ENCODE measurements around the gene TEN1. TPM values are rescaled to one million over a fixed set of nuclear protein-coding genes. Genes with fewer than 3 reads are reported as not detected.
A peak's percentile ranks its signal among the peaks of the same experiment; 100 is the strongest.

The TEN1 gene
- total and polyA plus RNA-seq, 2 of the 4 experiments (the other 2 are of a cell fraction), result 14.7 to 17.9 TPM

- ChIA-PET CTCF (no interaction called here), POLR2A (ENCODE audit: unreplicated experiment) (no interaction called here)
- in situ Hi-C loops (cut with MboI; ENCODE audit: low sequenced_read_pairs) (no loop called here), dilution Hi-C loops (cut with HindIII; ENCODE audit: low sequenced_read_pairs, unreplicated experiment) (no loop called here), intact Hi-C loops (cut with micrococcal nuclease) (loop anchor here (5.0 kb wide), 1 partner anchor 33 kb away; the partner anchor contains the start of genes GALR2 and SRP68)
- no peak overlapping the region for H3K18ac ChIP-seq (ENCODE audit: low read depth, low read length)
- H2BK20ac ChIP-seq (ENCODE audit: low read depth, low read length), result no peak overlapping the region
- H3K4ac ChIP-seq (ENCODE audit: low read depth, low read length), result no peak overlapping the region
- H3K4me2 ChIP-seq (ENCODE audit: low read depth, low read length), result no peak overlapping the region
- H2BK5ac ChIP-seq (ENCODE audit: low read depth, low read length, poor library complexity, severe bottlenecking), result no peak overlapping the region
- DNase-seq (peak; percentile 40), ATAC-seq (ENCODE audit: low read depth) (no peak)
- no peak overlapping the region for H3K27ac ChIP-seq (ENCODE audit: insufficient read depth, low read length)
- peaks cover 54% of the 10 kb centered on the region for H3K36me3 ChIP-seq (ENCODE audit: control insufficient read depth, insufficient read depth, low read length)
- 0 out of 2 replicates have a peak, but pooled peaks cover 8% of the 10 kb centered on the region for H4K20me1 ChIP-seq (ENCODE audit: insufficient read depth, low read length)
- no peak overlapping the region for H3K4me3 ChIP-seq (ENCODE audit: insufficient read depth, low read depth, low read length)
- whole genome bisulfite sequencing, 2 experiments (ENCODE audit: extremely low coverage in 2 of 2, insufficient read length in 1 of 2), result 68% methylated on average over 6 of the region's 6 CpGs; no CpG with 5 or more reads in 1 of the 2 experiments
- H3K23ac ChIP-seq (ENCODE audit: low read depth, low read length), result no peak overlapping the region
- H4K5ac ChIP-seq (ENCODE audit: low read depth, low read length), result no peak overlapping the region
- H3K9ac ChIP-seq (ENCODE audit: low read depth, low read length), result no peak overlapping the region
- peaks cover 5% of the 10 kb centered on the region; the same call in 1 of the 2 replicates for H3K9me1 ChIP-seq (ENCODE audit: insufficient read depth, low read length)
- no peaks in the 10 kb centered on the region; a peak in 1 of 4 replicates for H3K79me1 ChIP-seq (ENCODE audit: low read depth in 1 of 2, low read length in 2 of 2)
- no peaks in the 10 kb centered on the region for H3K4me1 ChIP-seq (ENCODE audit: control insufficient read depth, insufficient read depth, low read length)
- TF ChIP-seq BHLHE40 (IDR thresholded peaks at IDR 0.05; ENCODE audit: low read depth, low read length) (no peak), RAD21 (IDR thresholded peaks at IDR 0.05; ENCODE audit: low read length) (no peak), RCOR1 (IDR thresholded peaks at IDR 0.05; ENCODE audit: insufficient replicate concordance, low read length) (no peak), MAFK (IDR thresholded peaks at IDR 0.05; ENCODE audit: low read depth, low read length) (no peak), SMC3 (IDR thresholded peaks at IDR 0.05; ENCODE audit: low read depth, low read length) (no peak), NFE2L2 (IDR thresholded peaks at IDR 0.05; ENCODE audit: low read depth, low read length) (0 out of 2 replicates have a peak, but pooled peaks have one; percentile 36)
- H2AK9ac ChIP-seq (replicated peaks; ENCODE audit: low read depth, low read length, poor library complexity), result no peak overlapping the region
- no peaks in the 10 kb centered on the region for H3K9me3 ChIP-seq (ENCODE audit: control insufficient read depth, insufficient read depth, low read length)
- no peak overlapping the region for H4K91ac ChIP-seq (ENCODE audit: insufficient read depth, low read depth, low read length)
- BruUV-seq (replicated peaks), result TSS peak; percentile 96
- H4K8ac ChIP-seq (ENCODE audit: low read depth in 2 of 2, low read length in 2 of 2), result no peak overlapping the region
- H2BK120ac ChIP-seq (ENCODE audit: low read depth, low read length), result no peak overlapping the region
- no peak overlapping the region for H3K56ac ChIP-seq (ENCODE audit: extremely low read depth, insufficient read depth, low read length)
- H2AK5ac ChIP-seq (ENCODE audit: low read depth, low read length), result no peak overlapping the region
- H2AFZ ChIP-seq (replicated peaks; ENCODE audit: low read length, poor library complexity), result no peak overlapping the region
- H3K14ac ChIP-seq (replicated peaks; ENCODE audit: low read depth, low read length), result no peak overlapping the region
- no peak overlapping the region for H2BK15ac ChIP-seq (ENCODE audit: low read depth, low read length)
- no peaks in the 10 kb centered on the region for H3K27me3 ChIP-seq (ENCODE audit: control insufficient read depth, insufficient read depth, low read length)
Measured at GRCh38 chr17:76039121-76039520, 60.1 kb downstream of the TEN1 start.
